GM15510 (cell line): ENCODE data around the gene CACNG8.

Experiments used
- POLR2A ChIP-seq: IDR thresholded peaks from 3 replicates; pipeline ENCODE4 v1.6.1; 2011; ENCODE audit warnings: borderline replicate concordance; ENCODE audit not compliant: insufficient read length; ENCODE audit errors: extremely low read depth

Gene CACNG8

DNA sequence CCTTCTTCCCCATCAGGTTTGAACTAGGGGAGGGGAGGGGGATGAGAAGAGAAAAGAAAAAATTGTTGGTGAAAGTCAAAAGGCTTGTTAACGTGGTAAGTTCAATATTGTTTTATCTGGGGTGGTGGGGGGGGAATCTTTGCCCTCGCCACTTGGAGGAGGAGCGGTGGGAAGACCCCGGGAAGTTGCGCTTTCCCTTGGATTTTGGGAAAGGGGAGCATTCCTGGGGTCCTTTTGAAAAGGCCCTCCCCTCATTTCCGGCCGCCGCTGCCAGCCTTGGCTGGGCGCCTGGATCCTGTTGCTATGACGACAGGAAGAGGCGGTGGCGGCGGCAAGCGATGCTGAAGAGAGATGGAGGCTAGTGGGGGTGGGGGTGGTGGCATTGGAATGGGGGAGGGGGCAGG is 4.6 kb upstream of the CACNG8 start:
- no peak for TF ChIP-seq POLR2A

DNA sequence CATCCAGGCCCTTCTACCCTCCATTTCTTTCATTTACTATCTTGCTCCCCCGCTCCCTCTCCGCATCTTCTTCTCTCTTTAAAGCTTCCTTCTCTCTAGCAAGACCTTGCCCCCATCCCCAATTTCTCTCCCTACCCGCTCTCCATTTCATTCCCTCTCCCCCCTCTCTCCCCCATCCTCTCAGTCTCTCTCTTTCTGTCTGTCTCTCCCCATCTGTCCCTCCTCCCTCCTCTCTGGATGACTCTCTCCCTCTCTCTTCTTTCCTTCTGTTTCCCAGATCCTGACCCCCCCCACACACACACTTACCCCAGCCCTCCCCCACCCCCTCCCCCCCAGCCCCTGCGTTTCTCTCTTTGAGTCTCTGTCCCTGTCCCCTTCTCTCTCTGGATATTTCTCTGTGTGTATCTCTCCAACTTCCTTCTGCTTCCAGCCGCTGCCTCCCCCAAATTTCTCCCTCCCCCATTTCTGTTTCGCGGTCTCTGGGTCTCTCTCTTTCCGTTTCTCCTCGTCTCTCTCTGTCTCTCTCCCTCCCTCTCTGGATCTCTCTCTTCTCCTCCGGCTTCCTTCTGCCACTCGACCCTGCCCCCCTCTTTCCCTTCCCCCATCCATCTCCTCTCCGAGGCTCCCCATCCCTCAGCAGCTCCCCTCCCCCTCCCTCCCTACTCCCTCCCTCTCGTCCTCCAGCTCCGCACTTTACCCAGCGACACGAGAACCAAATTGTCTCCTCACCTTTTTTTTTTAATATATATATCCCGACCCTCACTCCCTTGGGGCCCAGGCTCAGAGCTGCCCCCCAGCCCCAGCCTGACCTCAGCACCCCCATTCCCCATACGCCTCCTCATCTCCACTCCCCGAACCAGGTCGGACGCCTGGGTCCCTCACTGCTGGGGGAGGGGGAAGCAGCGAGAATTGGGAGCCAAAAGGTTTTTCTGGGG is 3.6 kb upstream of the CACNG8 start:
- TF ChIP-seq POLR2A = no peak

DNA sequence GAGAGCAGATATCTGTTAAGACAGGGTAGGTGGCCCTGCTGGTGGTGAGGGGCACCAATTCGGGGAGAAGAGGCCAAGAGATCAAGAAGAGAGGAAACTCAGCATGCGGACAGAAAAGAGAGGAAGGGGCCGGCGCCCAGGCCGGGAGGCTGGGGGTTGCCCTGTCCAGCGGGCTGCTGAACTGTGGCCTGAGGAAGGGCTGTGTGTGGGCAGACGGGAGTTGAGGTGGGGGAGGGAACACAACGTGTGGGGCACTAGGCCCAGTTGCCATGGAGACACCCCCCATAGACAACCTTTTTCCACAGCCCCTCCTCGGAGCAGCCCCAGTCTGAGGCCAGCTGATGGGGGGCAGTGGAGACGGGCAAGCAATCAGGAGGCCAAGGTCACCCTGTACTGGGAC is 2.5 kb upstream of the CACNG8 start:
- TF ChIP-seq POLR2A = no peak

DNA sequence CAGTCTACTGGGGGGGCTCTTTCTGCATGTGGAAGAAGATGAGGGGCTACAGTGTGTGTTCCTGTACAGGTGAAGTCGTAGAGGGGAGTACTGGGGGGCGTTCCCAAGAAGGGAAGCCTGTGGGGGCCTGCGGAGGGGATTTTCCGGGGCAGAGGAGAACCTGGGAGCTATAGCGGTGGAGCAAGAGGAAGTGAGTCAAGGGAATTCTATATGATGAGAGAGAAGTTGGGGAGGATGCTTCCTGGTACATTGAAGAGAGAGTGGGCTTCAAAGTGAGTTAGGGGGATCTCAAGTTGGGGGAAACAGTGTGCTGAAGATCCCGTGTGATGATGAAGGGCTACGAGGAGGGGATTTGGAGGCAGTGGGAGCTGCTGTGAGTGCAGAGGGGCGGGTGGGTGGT is 1.9 kb upstream of the CACNG8 start:
- TF ChIP-seq POLR2A = no peak

DNA sequence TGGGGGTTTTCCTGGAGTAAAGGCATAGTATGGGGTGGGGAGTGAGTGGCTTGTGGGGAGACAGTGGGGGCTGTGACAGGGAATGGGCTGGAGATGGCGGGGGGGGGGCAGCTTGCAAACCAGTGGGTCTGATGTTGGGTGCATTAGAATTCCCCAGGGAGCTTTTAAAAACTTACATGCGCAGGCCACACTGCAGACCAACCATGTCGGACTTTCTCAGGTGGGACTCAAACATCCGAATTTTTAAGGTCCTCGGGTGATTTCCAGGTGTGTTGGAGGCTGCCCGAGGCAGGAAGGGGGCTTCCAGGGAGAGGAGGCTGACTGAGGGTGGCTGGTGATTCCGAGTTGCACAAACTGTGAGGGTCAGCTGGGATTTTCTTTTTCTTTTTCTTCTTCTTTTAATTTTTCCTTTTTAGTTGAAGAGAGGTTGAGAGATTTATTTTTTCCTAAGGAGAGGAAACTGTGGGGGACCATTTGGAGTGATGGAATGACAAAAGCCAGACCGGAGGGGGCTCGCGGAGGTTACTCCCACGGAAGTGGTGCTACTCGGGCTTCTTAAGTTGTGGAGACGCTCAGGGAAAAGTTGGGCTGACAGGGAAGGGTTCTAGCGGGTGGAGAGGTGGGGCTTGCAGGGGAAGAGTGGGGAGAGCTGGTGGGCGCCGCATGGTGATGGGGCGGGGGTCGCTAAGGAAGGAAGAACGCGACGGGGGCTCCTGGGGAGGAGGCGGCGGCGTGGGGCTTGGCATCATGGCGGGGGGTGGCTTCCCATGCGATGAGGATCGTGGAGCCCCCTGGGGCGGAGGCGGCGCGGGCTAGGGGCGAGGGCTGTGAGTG is 997 bp upstream of the CACNG8 start:
- no peak for TF ChIP-seq POLR2A

DNA sequence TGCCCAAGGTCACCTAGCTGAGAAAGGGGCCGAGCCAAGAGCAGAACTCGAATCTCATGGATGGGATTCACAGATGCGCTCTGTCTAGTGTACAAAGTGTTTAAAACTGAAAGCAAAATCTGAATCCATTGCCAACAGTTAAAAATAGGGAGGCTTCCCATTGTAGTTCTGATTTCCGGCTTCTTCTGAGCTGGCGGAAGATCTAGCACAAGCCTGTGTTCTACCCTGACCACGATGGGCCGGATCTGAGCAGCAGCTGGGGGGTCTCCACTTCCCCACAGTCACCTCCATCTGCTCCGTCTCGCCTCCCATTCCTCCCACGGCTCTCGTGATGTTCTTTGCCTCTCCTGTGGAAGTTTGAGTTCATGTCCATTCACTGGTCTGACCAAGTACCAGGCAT is 2.4 kb downstream of the CACNG8 start:
- no peak for TF ChIP-seq POLR2A

DNA sequence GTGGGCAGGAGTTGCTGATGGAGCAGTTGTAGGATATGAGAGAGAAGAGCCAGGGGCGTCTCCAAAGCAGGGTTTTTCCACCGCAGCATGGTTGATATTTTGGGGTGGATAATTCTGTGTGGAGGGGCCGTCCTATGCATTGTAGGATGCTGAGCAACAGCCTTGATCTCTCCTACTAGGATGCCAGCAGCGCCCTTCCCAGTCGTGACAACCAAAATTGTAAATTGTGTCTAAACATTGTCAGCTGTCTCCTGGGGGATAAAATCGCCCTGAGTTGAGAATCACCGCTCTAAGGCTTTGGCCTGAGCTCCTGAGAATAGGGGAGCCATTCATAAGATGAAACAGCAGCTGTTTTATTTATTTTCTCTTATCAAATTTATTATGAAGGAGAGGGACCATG is 4.2 kb downstream of the CACNG8 start:
- no peak for TF ChIP-seq POLR2A

DNA sequence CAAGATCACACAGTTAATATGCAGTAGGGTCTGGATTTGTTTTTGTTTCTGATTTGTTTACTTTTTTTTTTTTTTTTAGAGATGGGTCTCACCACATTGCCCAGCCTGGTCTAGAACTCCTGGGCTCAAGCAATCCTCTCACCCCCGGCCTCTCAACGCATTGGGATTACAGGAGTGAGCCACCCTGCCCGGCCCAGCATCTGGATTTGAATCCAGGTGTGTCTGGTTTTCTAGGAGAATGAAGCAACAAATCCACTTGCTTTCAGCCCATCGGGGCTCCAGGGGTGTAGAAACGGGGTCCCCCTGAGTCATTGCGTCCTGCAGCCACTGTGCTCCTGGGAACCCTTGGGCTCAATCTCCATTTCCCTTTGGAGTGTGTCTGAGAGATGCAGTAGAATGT is 6.6 kb downstream of the CACNG8 start:
- no peak for TF ChIP-seq POLR2A

DNA sequence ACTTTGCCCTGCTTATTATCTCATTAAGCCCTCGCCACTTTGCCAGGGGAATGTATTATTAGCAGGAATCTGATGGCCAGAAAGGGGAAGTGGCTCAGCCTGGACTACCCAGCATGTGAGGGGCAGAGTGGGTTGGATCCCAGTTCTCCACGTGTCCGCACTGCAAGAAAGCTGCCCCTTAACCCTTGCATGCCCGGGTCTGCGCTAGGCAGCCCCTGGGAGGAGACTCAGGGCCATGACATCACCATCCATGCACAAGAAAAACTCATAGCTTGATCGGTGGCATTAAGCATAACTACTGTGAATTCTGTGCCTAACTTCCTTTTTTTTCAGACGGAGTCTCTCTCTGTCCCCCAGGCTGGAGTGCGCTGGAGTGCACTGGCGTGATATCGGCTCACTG is 8.9 kb downstream of the CACNG8 start:
- no peak for TF ChIP-seq POLR2A

DNA sequence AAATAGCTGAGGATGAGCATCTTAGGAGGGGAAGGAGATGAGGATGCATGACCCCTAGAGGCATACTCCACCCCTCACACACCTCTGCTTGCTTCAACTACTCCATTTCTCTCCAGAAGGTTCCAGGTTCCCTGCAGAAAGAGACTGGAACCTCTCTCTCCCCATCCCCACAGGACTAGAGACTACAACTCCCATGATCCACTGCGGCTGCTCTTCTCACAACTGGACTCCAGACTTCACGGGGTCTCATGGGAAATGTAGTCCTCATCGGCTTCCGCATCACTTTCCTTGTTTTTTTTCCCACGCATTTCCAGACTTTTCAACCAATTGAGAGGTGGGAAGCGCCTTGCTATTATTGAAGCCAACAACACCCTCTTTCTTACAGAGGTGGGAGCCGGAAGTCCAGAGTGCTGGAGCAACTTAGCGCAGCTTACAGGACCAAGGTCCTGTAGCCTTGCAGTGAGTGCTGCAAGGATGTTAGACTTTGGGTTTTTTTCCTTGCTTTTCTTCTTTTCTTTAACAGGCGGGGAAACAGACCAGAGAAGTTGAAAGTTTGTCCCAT is 14.8 kb downstream of the CACNG8 start:
- TF ChIP-seq POLR2A = no peak

DNA sequence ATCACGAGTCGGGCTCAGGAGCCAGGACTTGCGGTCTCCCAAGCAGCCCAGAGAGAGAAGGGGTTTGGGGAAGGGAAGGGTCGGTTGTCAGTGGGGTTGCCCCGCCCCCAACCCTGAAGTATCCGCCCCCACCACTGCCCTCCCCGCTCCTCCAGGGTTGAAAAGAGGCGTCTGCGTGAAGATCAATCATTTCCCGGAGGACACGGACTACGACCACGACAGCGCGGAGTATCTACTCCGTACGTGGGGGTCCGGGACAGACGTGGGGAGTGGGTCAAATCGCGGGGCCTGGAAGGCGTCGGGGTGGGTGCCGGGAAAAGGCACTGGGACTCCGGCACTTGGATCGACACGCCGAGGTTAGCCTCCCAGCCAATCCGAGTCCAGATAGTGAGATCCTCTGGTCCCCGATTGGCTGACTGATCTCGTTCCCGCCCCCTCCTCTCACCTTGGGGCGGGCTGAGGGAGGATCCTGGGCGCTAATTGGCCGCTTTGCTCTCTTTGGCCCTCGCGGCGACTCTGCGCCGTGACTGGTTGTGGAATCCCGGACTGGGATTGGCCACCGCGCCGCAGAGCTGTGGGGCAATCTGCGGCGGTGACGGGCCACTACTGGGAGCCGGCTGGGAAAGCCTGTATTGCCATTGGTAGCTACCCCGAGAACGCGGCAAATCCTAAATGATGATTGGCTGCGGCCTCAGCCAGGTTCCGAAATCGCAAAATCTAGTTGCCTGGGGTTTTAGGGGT is 15.4 kb downstream of the CACNG8 start:
- TF ChIP-seq POLR2A = no peak

DNA sequence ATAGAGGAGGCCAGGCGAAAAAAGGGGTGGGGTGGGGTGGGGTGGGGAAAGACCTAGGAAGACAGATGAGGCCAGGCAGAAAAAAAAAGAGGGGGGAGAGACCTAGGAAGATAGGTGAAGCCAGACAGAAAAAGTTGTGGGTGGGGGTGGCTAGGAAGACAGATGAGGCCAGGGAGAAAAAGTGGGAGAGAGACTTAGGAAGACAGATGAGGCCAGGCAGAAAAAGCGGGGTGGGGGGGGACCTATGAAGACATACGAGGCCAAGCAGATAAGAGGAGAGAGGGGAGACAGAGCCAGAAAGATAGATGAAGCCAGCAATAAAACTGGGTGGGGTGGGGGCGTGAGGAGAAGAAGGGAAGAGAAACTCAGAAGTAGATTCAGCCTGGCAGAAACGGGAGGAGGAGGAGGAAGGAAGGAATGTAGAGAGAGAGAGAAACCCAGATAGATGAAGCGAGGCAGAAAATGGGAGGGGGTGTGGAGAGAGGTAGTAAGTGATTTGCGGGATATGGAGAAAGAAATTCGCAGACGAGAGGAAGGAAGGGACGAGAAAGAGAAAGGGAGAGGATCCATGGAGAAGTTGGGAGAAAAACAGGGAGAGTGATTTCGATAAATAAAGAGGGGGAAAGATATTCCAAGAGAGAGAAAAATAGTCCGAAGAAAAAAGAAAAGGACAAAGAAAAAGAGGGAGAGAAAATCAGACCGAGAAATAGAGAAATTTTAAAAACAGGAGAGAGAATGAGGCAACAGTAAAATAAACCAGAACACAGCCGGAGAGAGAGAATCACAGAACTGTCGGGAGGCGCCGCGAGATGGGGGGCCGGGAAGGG is 16.5 kb downstream of the CACNG8 start:
- no peak for TF ChIP-seq POLR2A

DNA sequence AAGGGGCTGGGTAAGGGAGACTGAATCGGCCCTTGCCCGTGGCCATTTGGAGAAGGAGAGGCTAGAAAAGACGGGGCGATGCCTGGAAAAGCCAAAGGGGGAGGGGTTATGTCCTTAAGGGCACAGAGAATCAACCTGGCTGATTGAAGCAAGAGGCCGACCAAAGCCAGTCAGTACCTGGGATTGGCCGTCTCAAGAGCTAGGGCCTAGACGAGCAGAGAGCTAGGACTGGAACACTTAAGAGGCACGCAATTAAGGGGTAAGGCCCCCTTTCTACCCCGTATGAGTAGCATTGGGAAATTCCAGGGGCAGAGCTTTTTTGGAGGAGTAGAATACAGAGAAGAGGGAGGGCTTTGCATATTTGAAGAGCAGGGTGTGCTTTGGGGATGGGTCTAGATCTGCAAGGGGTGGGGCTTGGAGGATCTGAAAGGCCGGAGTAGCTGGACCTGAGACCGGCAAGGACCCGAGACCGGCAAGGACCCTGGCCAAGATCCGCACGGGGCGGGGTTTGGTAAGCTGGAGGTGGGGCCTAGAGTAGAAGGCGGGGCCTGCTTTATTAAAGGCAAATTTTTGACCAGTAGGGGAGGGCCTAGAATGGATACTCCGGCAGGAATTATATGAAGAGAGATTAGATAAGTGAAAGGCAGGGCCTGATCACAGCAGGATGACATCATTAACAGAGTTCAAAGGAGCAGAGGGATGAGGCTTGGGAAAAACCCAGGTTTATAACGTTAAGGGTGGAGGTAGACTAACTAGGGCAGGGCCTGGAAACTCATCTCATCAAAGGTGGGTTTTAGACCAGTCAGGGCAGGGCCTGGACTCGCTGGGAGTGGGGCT is 18.0 kb downstream of the CACNG8 start:
- no peak for TF ChIP-seq POLR2A
